RWPE2 (cell line): ENCODE data around the gene RSPH6A.
A peak's percentile ranks its signal among the peaks of the same experiment; 100 is the strongest.

ENCODE experiments used
- ATAC-seq: fragments of 200-7000 bp; cut with Tn5 transposase; 3 replicates; pipeline ENCODE4 v1.9.1; 2021; ENCODE audit warnings: low read depth
- DNase-seq: peaks from one replicate; pipeline ENCODE4 v3.0.0-alpha.2; 2020; ENCODE audit warnings: low spot score
- H3K27ac ChIP-seq: fragments of 450-650 bp; 2 replicates; pipeline ENCODE4 v1.5.1; 2017; ENCODE audit warnings: mild to moderate bottlenecking; ENCODE audit not compliant: poor library complexity, severe bottlenecking
- H3K27me3 ChIP-seq: fragments of 250-450 bp; sonication (Bioruptor Pico); 2 replicates; pipeline ENCODE4 v1.5.1; 2021; ENCODE audit warnings: mild to moderate bottlenecking, moderate library complexity; ENCODE audit not compliant: insufficient read depth, poor library complexity, severe bottlenecking
- H3K36me3 ChIP-seq: fragments of 250-450 bp; sonication (Bioruptor Pico); 2 replicates; pipeline ENCODE4 v1.5.1; 2020; ENCODE audit warnings: low read depth, mild to moderate bottlenecking, moderate library complexity
- H3K4me1 ChIP-seq: fragments of 250-450 bp; sonication (Bioruptor Pico); 2 replicates; pipeline ENCODE4 v1.5.1; 2021; ENCODE audit warnings: mild to moderate bottlenecking, moderate library complexity; ENCODE audit not compliant: insufficient read depth, poor library complexity, severe bottlenecking
- H3K4me3 ChIP-seq: fragments of 250-450 bp; sonication (Bioruptor Pico); 2 replicates; pipeline ENCODE4 v1.5.1; 2021; ENCODE audit warnings: mild to moderate bottlenecking, moderate library complexity; ENCODE audit not compliant: severe bottlenecking
- H3K9me3 ChIP-seq: fragments of 250-450 bp; sonication (Bioruptor Pico); 2 replicates; pipeline ENCODE4 v1.5.1; 2021; ENCODE audit warnings: mild to moderate bottlenecking, moderate library complexity; ENCODE audit not compliant: severe bottlenecking
- TF ChIP-seq, protein P1 (sequence below): fragments of 450-650 bp; IDR thresholded peaks from one replicate; pipeline ENCODE4 v1.5.1; 2017; ENCODE audit warnings: mild to moderate bottlenecking, moderate library complexity; ENCODE audit not compliant: poor library complexity, severe bottlenecking

RSPH6A gene

DNA sequence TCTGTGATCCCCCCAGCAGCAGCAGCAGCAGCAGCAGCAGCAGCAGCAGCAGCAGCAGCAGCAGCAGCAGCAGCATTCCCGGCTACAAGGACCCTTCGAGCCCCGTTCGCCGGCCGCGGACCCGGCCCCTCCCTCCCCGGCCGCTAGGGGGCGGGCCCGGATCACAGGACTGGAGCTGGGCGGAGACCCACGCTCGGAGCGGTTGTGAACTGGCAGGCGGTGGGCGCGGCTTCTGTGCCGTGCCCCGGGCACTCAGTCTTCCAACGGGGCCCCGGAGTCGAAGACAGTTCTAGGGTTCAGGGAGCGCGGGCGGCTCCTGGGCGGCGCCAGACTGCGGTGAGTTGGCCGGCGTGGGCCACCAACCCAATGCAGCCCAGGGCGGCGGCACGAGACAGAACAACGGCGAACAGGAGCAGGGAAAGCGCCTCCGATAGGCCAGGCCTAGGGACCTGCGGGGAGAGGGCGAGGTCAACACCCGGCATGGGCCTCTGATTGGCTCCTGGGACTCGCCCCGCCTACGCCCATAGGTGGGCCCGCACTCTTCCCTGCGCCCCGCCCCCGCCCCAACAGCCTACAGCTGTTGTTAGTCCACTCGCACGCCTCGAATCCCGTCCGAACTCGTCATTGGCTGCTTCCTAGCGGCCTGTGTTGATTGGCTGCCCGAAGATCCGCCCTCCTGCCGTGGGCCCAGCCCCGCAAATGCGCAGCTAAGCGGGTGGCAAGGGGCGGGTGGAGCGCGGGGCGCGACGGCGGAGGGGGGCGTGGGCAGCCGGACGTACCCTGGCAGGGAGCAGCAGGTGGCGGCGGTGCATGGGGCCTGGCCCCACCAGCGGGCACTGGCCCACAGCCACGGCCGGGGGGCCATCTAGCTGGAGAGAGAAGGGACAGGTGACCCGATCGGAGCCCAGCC, 44.7 kb downstream of the RSPH6A start:
- peak overlapping the region; percentile 86 for H3K27ac ChIP-seq

DNA sequence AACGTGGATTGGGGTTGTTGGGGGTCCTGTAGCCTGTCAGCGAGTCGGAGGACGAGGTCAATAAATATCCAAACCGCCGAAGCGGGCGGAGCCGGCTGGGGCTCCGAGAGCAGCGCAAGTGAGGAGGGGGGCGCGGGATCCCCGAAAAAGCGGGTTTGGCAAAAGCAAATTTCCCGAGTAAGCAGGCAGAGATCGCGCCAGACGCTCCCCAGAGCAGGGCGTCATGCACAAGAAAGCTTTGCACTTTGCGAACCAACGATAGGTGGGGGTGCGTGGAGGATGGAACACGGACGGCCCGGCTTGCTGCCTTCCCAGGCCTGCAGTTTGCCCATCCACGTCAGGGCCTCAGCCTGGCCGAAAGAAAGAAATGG, 45.3 kb downstream of the RSPH6A start:
- TF ChIP-seq, protein P1, sequence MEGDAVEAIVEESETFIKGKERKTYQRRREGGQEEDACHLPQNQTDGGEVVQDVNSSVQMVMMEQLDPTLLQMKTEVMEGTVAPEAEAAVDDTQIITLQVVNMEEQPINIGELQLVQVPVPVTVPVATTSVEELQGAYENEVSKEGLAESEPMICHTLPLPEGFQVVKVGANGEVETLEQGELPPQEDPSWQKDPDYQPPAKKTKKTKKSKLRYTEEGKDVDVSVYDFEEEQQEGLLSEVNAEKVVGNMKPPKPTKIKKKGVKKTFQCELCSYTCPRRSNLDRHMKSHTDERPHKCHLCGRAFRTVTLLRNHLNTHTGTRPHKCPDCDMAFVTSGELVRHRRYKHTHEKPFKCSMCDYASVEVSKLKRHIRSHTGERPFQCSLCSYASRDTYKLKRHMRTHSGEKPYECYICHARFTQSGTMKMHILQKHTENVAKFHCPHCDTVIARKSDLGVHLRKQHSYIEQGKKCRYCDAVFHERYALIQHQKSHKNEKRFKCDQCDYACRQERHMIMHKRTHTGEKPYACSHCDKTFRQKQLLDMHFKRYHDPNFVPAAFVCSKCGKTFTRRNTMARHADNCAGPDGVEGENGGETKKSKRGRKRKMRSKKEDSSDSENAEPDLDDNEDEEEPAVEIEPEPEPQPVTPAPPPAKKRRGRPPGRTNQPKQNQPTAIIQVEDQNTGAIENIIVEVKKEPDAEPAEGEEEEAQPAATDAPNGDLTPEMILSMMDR, result no peak
- peaks cover 5% of the 10 kb centered on the region for H3K36me3 ChIP-seq
- no peak for ATAC-seq
- peak overlapping the region; percentile 86 for H3K27ac ChIP-seq
- no peaks in the 10 kb centered on the region for H3K27me3 ChIP-seq
- no peaks in the 10 kb centered on the region for H3K4me1 ChIP-seq
- peak; percentile 66 for DNase-seq
- no peaks in the 10 kb centered on the region for H3K9me3 ChIP-seq
- H3K4me3 ChIP-seq, result peak overlapping the region; percentile 31

More for the DNA sequence above, 44.7 kb downstream of the RSPH6A start:
- peaks cover 5% of the 10 kb centered on the region for H3K36me3 ChIP-seq
- H3K27me3 ChIP-seq, result no peaks in the 10 kb centered on the region
- no peaks in the 10 kb centered on the region for H3K4me1 ChIP-seq
- ATAC-seq (peak; percentile 68), DNase-seq (peak; percentile 99)
- TF ChIP-seq, protein P1, result peak; percentile 93
- H3K4me3 ChIP-seq, result peak overlapping the region; percentile 31
- H3K9me3 ChIP-seq, result no peaks in the 10 kb centered on the region

- no peaks in the 10 kb centered on the region for H3K4me1 ChIP-seq
- peak within 1 kb of the TSS; percentile 86 for H3K27ac ChIP-seq
- DNase-seq (peak; percentile 97), ATAC-seq (peak; percentile 52)
- no peaks in the 10 kb centered on the region for H3K36me3 ChIP-seq
- H3K9me3 ChIP-seq, result no peaks in the 10 kb centered on the region
- H3K27me3 ChIP-seq, result no peaks in the 10 kb centered on the region
- TF ChIP-seq, protein P1, result no peak
- H3K4me3 ChIP-seq, result peak within 1 kb of the TSS; percentile 95
These were observed 45.9 kb downstream of the RSPH6A start, which contains the start of gene SIX5 for GRCh38 chr19:45768984-45769782. Gene SIX5 (minus strand): TSS chr19:45769252. CDS start chr19:45768844, 408 bp downstream.

- H3K27me3 ChIP-seq, result no peaks in the 10 kb centered on the region
- no peak for ATAC-seq
- peak overlapping the region; percentile 86 for H3K27ac ChIP-seq
- H3K36me3 ChIP-seq, result no peaks in the 10 kb centered on the region
- TF ChIP-seq, protein P1, result no peak
- no peaks in the 10 kb centered on the region for H3K4me1 ChIP-seq
- H3K4me3 ChIP-seq, result peak overlapping the region; percentile 95
- DNase-seq, result no peak
- H3K9me3 ChIP-seq, result no peaks in the 10 kb centered on the region
These were observed 46.5 kb downstream of the RSPH6A start for GRCh38 chr19:45768655-45768983.
